Activated naive CD8-positive, alpha-beta T cell treated with anti-CD3 and anti-CD28 coated beads, Interleukin-2, amount 50 U/mL, for 16 hours (primary cell): ENCODE results near the gene PLVAP.
A peak's percentile ranks its signal among the peaks of the same experiment; 100 is the strongest.

Experiments used
- DNase-seq: peaks from one replicate; pipeline ENCODE4 v3.0.0-alpha.2; 2020; ENCODE audit warnings: low read depth, low spot score

PLVAP gene, protein sequence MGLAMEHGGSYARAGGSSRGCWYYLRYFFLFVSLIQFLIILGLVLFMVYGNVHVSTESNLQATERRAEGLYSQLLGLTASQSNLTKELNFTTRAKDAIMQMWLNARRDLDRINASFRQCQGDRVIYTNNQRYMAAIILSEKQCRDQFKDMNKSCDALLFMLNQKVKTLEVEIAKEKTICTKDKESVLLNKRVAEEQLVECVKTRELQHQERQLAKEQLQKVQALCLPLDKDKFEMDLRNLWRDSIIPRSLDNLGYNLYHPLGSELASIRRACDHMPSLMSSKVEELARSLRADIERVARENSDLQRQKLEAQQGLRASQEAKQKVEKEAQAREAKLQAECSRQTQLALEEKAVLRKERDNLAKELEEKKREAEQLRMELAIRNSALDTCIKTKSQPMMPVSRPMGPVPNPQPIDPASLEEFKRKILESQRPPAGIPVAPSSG

GRCh38 chr19:17376935-17377600 is at the start of gene PLVAP:
Gene PLVAP (minus strand): TSS chr19:17377342. CDS start chr19:17377288, 54 bp downstream.
- no peak for DNase-seq

DNA sequence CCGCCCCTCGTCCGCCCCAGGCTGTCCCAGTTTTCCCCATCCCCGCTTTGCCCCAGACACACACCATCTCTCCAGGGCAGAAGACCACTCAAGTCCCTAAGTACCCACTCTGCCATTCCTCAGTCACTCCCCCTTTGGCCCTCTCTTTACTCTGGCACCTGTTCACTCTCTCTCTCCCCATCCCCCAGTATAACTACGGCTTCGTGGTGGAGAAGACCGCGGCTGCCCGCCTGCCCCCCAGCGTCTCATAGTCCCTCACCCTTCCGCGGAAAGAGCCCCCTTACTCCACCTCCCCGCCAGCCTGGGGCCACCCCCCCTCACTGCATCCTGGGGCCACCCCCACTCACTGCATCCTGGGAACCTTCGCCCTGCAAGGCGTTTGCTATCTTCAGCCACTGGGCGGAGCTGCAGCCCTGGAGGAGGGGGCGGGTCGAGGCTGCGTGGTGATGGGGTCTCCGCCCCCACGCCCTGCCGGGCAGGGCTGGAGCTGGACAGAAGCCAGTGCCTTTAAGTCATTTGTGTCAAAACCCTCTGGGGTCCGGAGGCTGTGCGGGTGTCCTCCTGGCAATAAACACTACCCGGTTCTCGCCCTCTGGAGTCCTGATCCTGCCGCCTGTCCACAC is 47.7 kb upstream of the PLVAP start:
- DNase-seq = no peak

GRCh38 chr19:17423429-17424208 is 46.5 kb upstream of the PLVAP start:
- DNase-seq = no peak

DNA sequence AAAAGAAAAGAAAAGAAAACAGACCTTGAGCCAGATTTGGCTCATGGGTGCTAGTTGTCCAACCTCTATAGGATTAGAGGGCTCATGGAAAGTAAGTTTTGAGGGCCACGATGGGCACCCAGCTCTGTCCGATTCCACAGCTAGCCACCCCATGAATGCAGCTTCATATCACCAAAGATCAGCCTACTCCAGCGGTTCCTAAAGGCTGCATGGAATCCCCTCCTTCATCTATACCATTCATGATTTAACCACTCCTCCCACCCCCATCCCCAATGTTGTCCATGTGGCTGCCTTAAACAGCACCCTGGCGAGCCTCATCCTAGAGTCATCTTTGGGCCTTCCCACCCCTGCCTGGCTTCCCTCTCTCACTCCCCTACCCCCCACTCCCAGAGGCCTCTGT is 44.8 kb upstream of the PLVAP start:
- DNase-seq = no peak

DNA sequence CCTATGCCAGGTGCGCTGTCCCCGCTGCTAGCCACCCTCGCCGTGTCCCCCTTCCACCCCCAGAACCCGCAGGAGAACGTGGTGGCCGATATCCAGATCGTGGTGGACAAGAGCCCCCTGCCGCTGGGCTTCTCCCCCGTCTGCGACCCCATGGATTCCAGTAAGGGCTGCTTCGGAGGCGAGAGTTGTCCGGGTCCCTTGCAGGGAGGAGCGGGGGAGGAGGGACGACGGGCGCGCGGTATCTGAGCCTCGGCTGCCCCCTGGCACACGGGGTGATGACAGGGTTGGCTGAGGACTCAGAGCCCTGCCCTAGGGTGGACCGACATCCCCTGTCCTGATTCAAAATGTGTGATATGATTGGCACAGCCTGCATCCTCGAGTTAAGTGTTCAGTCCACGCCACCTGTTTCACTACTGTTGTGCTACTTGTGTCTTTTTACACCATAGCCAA is 43.4 kb upstream of the PLVAP start:
- DNase-seq = no peak

GRCh38 chr19:17419621-17420474 is 42.7 kb upstream of the PLVAP start, which contains the start of gene MVB12A:
Gene MVB12A (plus strand): TSS chr19:17420047. CDS start chr19:17420136, 89 bp downstream.
- peak; percentile 89 for DNase-seq

GRCh38 chr19:17419154-17419620 is 42.0 kb upstream of the PLVAP start:
- no peak for DNase-seq

DNA sequence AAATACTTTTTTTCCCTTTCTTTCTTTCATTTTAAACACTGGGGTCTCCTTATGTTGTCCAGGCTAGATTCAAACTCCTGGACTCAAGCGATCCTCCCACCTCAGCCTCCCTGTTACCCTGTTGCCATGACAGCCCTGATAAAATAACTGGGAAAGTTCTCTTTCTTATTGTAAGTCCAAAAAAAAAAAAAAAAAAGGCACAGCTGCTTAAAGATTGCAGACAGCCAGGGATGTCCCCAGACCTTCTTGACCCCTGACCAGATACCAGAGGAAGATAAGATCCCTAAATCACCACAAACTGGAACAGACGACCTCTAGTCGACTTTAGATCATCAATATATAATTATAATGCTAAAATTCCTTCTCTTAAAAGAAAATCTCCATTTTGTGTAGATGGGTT is 41.6 kb upstream of the PLVAP start:
- DNase-seq = no peak

DNA sequence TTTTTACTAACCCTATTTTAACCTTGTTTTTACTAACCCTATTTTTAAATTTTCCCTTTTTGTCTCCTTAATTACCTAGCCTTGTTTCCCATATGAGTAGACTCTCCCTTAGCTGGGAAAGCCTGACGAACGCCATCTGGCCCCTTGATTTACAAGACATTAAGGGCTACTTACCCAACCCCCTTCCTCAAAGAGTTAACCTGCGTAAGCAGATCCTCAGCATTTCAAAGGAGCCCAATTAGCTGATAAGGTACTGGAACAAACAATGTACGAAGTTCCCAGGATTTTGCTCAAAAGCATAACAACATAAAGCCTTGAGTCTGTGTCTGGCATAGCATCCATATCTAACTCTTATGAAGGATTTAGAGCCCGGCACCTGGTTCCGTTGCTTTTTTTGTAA is 38.0 kb upstream of the PLVAP start:
- DNase-seq = no peak

GRCh38 chr19:17414097-17414496 is 37.0 kb upstream of the PLVAP start:
- DNase-seq = no peak

- no peak for DNase-seq
These were observed 34.7 kb upstream of the PLVAP start for GRCh38 chr19:17411801-17412200.

DNA sequence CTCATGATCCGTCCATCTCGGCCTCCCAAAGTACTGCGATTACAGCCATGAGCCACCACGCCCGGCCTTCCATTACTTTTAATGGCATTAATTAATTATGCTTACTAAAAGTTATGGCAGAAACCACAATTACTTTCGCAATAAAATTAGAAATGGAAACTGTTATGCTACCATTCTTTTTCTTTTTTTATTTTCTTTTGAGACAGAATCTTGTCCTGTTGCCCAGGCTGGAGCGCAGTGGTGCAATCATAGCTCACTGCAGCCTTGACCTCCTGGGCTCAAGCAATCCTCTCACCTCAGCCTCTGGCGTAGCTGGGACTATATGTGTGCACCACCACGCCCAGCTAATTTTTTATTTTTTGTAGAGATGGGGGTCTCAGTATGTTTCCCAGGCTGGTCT is 32.8 kb upstream of the PLVAP start:
- no peak for DNase-seq

- DNase-seq = no peak
These were observed 29.7 kb upstream of the PLVAP start for GRCh38 chr19:17406887-17407196.

DNA sequence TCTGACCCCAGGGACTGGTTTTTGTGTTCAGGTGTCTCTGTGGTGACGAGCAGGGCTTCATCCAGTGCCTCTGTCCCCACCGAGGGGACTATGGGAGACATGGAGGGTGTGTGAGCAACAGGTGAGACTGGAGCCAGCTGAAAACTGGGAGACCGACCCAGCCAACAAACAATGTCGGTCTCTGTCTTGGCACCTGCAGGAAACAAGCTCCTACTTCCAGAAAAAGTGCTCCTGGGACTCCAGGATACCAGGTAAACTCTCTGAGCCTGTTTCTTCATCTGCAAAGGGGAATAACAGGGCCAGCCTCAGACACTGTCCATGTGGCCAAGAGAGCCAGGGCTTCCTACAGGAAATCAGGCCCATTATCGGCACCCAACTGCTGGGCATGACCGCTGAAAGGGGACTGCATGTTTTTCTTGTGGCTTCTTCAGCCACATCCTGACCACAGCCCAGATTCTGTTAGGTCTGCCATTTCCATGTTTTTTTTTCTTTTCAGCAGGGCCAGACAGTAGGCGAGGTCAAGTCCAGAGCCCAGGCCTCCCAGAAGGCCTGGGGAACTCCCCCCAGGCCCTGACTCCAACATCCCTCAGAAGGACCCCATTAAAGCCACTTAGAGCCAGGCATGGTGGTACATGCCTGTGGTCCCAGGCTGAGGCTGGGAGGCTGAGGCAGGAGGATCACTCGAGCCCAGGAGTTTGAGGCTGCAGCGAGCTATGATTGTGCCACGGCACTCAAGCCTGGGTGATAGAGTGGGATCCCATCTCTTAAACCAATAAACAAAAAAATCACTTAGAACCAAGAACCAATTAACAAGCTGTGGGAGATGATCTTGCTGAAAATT is 29.1 kb upstream of the PLVAP start:
- DNase-seq = no peak

DNA sequence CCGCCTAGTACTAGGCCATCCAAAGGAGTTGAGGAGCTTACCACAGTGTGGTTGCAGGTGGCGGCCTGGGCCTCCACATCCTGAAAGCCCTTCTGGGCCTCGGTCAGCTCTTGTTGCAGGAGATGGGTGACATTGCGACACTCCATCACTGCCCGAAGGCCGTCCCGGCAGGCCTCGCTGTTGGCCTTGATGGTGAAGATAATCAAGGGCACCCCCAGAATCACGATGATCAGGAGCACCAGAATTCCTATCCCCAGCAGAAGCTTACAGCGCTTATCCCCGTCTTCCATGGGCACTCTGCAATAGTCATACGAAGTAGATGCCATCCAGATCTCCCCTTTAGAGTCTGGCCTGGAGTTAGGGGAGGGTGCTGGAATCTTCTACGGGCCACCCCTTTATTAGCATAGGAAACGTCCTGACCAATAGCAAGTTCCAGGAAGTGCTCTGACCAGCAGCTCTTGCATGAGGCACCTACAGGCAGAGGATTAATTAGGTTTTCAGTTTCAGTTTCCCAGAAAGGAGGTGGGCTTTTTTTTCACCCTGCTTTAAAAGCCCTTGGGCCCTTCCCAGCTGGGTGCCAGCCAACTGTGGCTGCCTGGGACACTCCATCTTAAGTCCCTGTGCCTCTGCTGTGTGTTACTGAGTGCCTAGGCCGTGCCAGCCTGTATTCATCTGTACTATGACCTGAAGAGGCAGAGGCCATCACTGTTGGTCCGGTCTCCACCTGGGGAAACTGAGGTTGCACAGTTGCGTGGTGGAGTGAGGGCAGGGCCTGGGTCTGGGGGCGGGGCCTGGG is 28.3 kb upstream of the PLVAP start, which contains the start of gene BST2:
TSS of gene BST2 (minus strand) at position 381 of the 796 bp plus-strand sequence. CDS start at position 326, 55 bp downstream.
- DNase-seq = no peak

DNA sequence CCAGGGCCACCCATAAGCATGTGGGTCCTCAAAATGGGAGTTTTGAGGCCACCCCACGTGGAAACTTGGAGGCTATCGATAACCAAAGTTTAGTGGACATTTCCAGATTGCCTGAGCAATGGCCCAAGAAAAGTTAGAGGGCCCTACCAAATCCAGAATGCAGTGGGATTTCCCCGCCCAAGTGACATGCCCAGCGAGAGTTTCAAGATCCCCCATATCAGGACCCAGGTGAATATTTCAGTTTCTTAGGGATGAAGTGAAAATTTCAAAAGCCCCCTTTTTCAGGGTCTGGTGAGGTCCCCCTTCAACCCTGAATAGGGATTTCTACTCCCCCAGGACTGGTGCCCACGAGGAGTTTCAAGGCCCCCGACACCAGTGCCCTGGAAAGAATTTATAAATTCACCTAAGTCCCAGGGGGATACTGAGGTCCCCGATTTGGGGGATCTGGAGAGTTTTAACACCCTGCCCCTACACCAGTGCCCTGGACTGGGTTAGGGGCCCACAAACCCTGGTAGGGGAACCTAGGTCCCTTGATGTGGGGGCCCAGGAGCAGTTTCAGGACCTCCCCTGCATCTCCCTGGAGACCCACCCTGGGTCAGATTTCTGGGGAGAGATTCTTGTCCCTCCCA is 27.6 kb upstream of the PLVAP start:
- no peak for DNase-seq

DNA sequence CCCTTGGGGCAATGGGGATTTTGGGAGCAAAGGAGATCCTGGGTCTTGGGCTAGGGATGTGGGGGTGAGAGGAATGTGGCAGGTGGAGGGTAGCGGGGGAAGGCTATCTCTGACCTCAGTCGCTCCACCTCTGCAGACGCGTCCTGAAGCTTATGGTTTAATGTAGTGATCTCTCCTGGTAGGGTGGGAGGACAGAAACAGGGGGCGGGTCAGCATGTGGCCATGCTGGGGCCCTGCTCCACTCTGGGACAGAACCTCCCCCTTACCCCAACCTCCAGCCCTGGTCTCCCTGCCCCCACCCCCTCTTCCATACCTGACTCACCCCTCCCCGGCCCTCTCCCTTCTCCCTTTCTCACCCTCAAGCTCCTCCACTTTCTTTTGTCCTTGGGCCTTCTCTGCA is 26.9 kb upstream of the PLVAP start:
- DNase-seq = no peak
